Endothelial cell (in vitro differentiated cells): ENCODE results near the gene ALCAM. TPM values are rescaled to one million over a fixed set of nuclear protein-coding genes. Genes with fewer than 3 reads are reported as not detected.

Source experiments
- DNase-seq: peaks from one replicate; pipeline ENCODE4 v3.0.0; 2021; ENCODE audit warnings: low spot score
- H3K27ac Mint-ChIP-seq: one replicate; pipeline ENCODE4 v1.8.0; 2021; ENCODE audit warnings: mixed read lengths, inconsistent platforms; ENCODE audit not compliant: unreplicated experiment
- H3K27me3 Mint-ChIP-seq: one replicate; pipeline ENCODE4 v1.8.0; 2021; ENCODE audit warnings: mild to moderate bottlenecking, moderate library complexity, mixed read lengths, inconsistent platforms; ENCODE audit not compliant: unreplicated experiment
- H3K36me3 Mint-ChIP-seq: one replicate; pipeline ENCODE4 v1.8.0; 2021; ENCODE audit warnings: mild to moderate bottlenecking, low read depth, mixed read lengths, inconsistent platforms; ENCODE audit not compliant: unreplicated experiment
- H3K4me1 Mint-ChIP-seq: one replicate; pipeline ENCODE4 v1.8.0; 2021; ENCODE audit warnings: mild to moderate bottlenecking, mixed read lengths, inconsistent platforms; ENCODE audit not compliant: unreplicated experiment
- H3K4me3 Mint-ChIP-seq: one replicate; pipeline ENCODE4 v1.8.0; 2021; ENCODE audit warnings: mild to moderate bottlenecking, mixed read lengths, inconsistent platforms; ENCODE audit not compliant: unreplicated experiment
- H3K9me3 Mint-ChIP-seq: one replicate; pipeline ENCODE4 v1.8.0; 2021; ENCODE audit warnings: mixed read lengths, inconsistent platforms; ENCODE audit not compliant: unreplicated experiment
- CTCF ChIP-seq: fragments of 200-600 bp; sonication (generic); IDR thresholded peaks from one replicate; pipeline ENCODE4 v1.5.0; 2021; ENCODE audit warnings: antibody characterized with exemption; ENCODE audit not compliant: unreplicated experiment
- long read RNA-seq: library from polyadenylated mRNA; unstranded; transcript quantifications from one replicate; pipeline ENCODE4 v2.0.0, GENCODE V29; 2020; ENCODE audit not compliant: unreplicated experiment
- total RNA-seq: library from RNA; stranded (reverse); fragmentation: NEBNext Ultra II Directional; extraction: Animal tissue kit (Norgen Biotek cat#: 25700); gene quantifications from one replicate; pipeline ENCODE4 v1.2.1, GENCODE V29; 2021; ENCODE audit not compliant: unreplicated experiment

Gene ALCAM
- 14.0 TPM for total RNA-seq
- long read RNA-seq, partial matches to known transcripts = 0 of 1 reads
- long read RNA-seq, other reads (novel, unspliced or antisense) = 1 of 1 reads

- H3K27me3 Mint-ChIP-seq = peaks cover 20% of the 10 kb centered on the region
- H3K27ac Mint-ChIP-seq = peak within 1 kb of the TSS; percentile 85
- H3K4me1 Mint-ChIP-seq = peaks cover 20% of the 10 kb centered on the region
- no peaks in the 10 kb centered on the region for H3K36me3 Mint-ChIP-seq
- no peak for TF ChIP-seq CTCF
- H3K9me3 Mint-ChIP-seq = no peaks in the 10 kb centered on the region
- H3K4me3 Mint-ChIP-seq = peak within 1 kb of the TSS; percentile 96
- peak; percentile 91 for DNase-seq
Observed at GRCh38 chr3:105366326-105367062, at the start of gene ALCAM. Gene ALCAM (plus strand): TSS chr3:105366909.

GRCh38 chr3:105317841-105318240, 48.9 kb upstream of the ALCAM start:
- TF ChIP-seq CTCF = no peak
- H3K27me3 Mint-ChIP-seq = no peaks in the 10 kb centered on the region
- no peaks in the 10 kb centered on the region for H3K36me3 Mint-ChIP-seq
- no peak overlapping the region for H3K27ac Mint-ChIP-seq
- peaks cover 4% of the 10 kb centered on the region for H3K4me1 Mint-ChIP-seq
- no peaks in the 10 kb centered on the region for H3K9me3 Mint-ChIP-seq
- no peak for DNase-seq
- H3K4me3 Mint-ChIP-seq = no peak overlapping the region

DNA sequence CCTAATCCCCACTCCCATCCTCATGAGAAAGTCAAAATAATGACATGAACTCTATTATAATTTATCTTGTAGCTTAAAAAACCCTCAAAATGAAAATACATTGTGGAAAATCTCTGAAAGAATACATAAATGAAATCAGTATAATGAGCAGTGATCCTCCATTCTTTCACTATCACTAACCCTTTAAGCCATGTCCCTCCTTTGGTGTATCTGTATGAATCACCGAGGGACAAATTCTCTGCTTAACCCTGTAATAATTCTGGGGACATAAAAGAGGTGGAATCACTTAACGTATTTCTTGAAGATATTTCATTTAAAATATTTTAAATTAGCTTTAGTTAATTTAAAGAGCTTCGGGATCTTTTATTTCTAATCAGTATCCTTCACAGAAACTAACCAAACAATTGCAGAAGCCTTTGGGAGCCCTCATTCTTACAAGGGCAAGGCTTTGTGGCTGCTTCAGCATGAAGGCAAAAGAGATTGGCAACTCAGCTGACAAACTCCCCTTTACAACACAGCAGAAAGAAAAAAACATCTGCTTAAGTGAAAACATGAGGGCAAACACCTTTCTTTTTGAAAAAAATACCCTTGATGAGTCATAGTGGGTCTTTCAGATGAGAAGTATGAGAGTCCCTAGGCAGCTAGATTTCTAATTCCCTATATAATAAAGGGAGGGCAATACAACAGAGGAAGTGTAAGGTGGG, 44.0 kb upstream of the ALCAM start:
- Mint-ChIP-seq H3K4me1 (peaks cover 4% of the 10 kb centered on the region), H3K27me3 (no peaks in the 10 kb centered on the region), H3K4me3 (no peak overlapping the region), H3K27ac (no peak overlapping the region), H3K36me3 (no peaks in the 10 kb centered on the region), H3K9me3 (no peaks in the 10 kb centered on the region)
- DNase-seq = no peak
- TF ChIP-seq CTCF = no peak

- no peaks in the 10 kb centered on the region for H3K36me3 Mint-ChIP-seq
- no peaks in the 10 kb centered on the region for H3K9me3 Mint-ChIP-seq
- DNase-seq = no peak
- H3K27me3 Mint-ChIP-seq = no peaks in the 10 kb centered on the region
- TF ChIP-seq CTCF = no peak
- no peak overlapping the region for H3K4me3 Mint-ChIP-seq
- H3K4me1 Mint-ChIP-seq = peaks cover 4% of the 10 kb centered on the region
- no peak overlapping the region for H3K27ac Mint-ChIP-seq
Observed at GRCh38 chr3:105323274-105323599, 43.5 kb upstream of the ALCAM start.

DNA sequence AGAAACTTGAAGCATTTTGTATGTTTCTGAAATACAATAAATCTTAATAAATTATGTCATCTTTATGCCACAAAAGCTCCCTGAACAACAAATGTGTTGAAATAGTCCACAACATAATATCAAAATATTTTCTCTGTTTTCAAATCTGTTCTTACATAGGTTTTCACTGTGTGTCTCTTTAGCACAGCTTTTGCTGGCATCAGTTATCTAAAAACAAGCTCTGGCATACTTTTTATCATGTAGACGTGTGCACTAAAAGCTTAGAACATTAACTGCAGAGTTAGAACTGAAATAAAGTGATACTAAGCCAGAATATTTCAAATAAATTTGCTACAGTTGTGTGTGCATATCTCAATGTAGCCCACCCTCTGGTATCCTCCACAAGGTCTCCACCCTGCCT, 41.8 kb upstream of the ALCAM start:
- no peaks in the 10 kb centered on the region for H3K4me1 Mint-ChIP-seq

More for the DNA sequence above, 41.8 kb upstream of the ALCAM start:
- Mint-ChIP-seq H3K27ac (no peak overlapping the region), H3K9me3 (no peaks in the 10 kb centered on the region), H3K36me3 (no peaks in the 10 kb centered on the region), H3K4me3 (no peak overlapping the region), H3K27me3 (no peaks in the 10 kb centered on the region)
- DNase-seq = no peak
- no peak for TF ChIP-seq CTCF
